ENCODE measurements around the gene PFKM. TPM values are rescaled to one million over a fixed set of nuclear protein-coding genes. Genes with fewer than 3 reads are reported as not detected.

PFKM gene
- total and polyA plus RNA-seq, 8 donors = 7.0 to 27.5 (median 11.3) TPM

DNA sequence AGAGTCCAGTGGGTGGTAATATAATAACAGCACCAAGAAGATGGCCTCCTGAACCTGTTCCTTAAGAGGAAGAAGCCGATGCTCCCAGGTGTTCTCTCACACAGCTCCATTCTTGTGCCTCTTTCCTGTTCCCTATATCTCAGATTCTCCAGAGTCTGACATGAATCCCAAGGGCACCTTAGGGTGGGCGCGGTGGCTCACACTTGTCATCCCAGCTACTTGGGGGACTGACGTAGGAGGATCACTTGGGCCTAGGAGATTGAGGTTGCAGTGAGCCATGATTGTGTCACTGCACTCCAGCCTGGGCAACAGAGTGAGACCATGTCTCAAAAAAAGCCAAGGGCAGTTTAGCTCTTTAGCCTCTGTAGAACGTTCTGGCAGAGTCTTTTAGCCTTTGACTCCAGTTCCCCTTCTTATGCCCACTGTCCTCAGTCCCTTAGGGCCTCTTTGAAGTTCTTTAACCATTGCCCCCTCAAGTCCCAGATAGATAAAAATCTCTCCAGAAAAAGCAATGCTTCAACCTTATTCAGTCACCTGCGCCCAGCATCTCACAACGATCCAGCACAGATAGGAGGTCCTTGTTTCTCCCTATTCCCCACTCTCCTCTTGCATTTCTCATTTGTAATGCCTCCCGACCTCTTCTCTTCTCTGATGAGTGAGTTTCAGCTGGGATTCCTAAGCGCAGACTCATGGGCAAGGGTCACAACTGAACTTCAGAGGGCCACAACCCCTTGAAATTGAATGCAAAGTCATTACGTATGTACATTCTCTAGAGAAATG lies 68.9 kb downstream of the PFKM start:
- intact Hi-C loops (cut with DNase I) = no loop called here
- DNase-seq = no peak
- no peak for TF ChIP-seq CTCF (IDR thresholded peaks at IDR 0.05)
- H3K27me3 ChIP-seq = peaks cover 0 to 6% (median 3%) of the 10 kb centered on the region in 4 donors
- 71 to 76% methylated on average over 10 of the region's 10 CpGs for WGBS, 2 donors
- peaks cover 0 to 4% (median 0%) of the 10 kb centered on the region in 3 donors for H3K4me1 ChIP-seq
- no peak overlapping the region for H3K4me3 ChIP-seq
- no peak for ATAC-seq
- H3K27ac ChIP-seq = no peak overlapping the region
- no peaks in the 10 kb centered on the region for H3K36me3 ChIP-seq
- no peak for FAIRE-seq
- no peaks in the 10 kb centered on the region for H3K9me3 ChIP-seq

DNA sequence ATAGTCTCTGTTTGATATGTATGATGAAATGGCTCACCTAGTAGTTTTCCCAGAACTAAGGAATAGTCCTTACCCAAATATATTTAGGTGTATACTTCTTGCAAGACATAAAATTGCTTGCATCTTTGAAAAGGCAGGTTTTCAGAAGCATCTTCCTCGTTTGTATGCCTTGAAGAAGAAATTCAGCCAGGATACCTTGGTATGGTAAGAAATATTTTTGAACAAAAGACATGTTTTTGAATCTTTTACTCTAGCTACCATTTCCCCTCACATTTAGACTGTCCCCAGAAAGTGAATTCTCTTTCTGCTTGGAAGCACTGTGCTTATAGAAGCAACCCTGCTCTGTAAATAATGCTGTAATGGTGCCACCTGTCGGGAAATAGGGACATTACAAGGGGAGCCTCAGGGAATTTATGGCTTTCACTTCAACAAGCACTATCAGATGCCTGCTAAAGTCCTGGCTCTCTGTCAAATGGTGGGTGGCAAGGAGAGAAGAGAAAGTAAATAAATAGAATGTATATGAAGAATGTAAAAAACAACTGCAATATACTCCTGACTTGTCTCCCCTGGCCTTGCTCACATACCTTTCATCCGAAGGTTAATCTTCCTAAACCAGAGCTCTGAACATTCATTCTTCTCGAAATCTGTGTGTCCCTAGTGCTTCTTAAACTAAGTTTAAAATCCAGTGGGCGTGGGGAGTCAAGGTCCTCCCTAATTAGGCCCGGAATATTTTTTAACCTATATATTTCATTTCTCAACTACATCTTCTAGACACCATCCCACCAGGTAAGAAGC lies 70.4 kb downstream of the PFKM start:
- no peak overlapping the region for H3K4me3 ChIP-seq
- intact Hi-C loops (cut with DNase I) = no loop called here
- H3K9me3 ChIP-seq = no peaks in the 10 kb centered on the region
- 42 to 45% methylated on average over 6 of the region's 6 CpGs for WGBS, 2 donors
- H3K27ac ChIP-seq = no peak overlapping the region
- peak in 5 of 6 donors; percentile 37 to 75 (median 46) for DNase-seq
- peak; percentile 75 to 94 (median 92) for ATAC-seq
- no peaks in the 10 kb centered on the region for H3K27me3 ChIP-seq
- no peaks in the 10 kb centered on the region for H3K36me3 ChIP-seq
- peak; percentile 9 for FAIRE-seq
- TF ChIP-seq CTCF (IDR thresholded peaks at IDR 0.05) = peak; percentile 57 to 87 (median 81)
- peaks cover 0 to 4% (median 0%) of the 10 kb centered on the region in 3 donors for H3K4me1 ChIP-seq

DNA sequence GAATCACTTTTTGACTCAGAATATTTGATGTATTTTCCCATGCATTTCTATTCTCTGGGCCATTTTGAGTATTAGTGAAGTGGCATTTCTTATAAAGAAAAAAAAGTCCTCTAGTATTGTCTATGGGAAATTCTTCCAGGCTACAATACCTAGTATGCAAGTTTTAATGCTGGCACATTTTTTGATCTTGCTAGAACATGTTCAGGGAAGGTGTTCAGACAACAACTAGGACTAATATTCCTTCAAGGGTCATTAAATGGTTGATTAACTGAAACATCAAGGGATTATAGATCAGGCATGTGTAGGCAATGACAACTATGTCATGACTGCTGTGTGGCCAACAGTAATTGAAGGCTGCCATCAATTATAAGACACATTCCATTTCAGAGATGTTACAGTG lies 71.9 kb downstream of the PFKM start:
- DNase-seq (no peak), FAIRE-seq (no peak), ATAC-seq (no peak)
- Histone ChIP-seq H3K4me1 (peaks cover 0 to 4% (median 0%) of the 10 kb centered on the region in 3 donors), H3K9me3 (no peaks in the 10 kb centered on the region), H3K27ac (no peak overlapping the region), H3K36me3 (no peaks in the 10 kb centered on the region), H3K4me3 (no peak overlapping the region), H3K27me3 (no peaks in the 10 kb centered on the region)
- TF ChIP-seq CTCF (IDR thresholded peaks at IDR 0.05) = no peak
- intact Hi-C loops (cut with DNase I) = no loop called here

DNA sequence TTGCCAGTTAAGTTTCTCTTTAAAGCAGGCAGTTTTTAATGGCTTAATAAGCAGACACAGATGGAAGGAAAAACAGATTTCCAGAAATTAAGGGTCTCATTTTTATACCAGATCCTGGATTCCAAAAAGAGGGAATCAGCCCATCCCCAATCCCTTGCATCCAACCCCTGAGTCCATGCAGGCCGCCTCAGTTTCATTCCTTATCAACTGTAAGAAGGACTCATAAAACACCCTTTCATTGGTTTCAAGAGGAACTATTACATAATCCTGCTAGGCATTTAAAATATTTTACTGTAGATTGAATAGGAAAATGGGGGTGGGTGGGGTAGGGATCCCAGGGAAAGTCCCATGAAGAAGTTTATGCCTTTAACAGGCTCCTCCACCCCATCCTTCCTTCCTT lies 73.7 kb downstream of the PFKM start:
- Histone ChIP-seq H3K4me3 (no peak overlapping the region), H3K27ac (no peak overlapping the region), H3K27me3 (no peaks in the 10 kb centered on the region), H3K4me1 (peaks cover 0 to 5% (median 4%) of the 10 kb centered on the region in 3 donors), H3K9me3 (no peaks in the 10 kb centered on the region), H3K36me3 (no peaks in the 10 kb centered on the region)
- TF ChIP-seq CTCF (IDR thresholded peaks at IDR 0.05) = no peak
- 58 to 60% methylated on average over 1 of the region's 1 CpG for WGBS, 2 donors
- no peak for FAIRE-seq
- ATAC-seq = no peak
- intact Hi-C loops (cut with DNase I) = no loop called here
- DNase-seq = no peak
